WTC11 (cell line): Measurements from ENCODE around the gene CCDC190. TPM values are rescaled to one million over a fixed set of nuclear protein-coding genes. Genes with fewer than 3 reads are reported as not detected.
A peak's percentile ranks its signal among the peaks of the same experiment; 100 is the strongest.

Experiments
- ATAC-seq: fragments of 200-7000 bp; cut with Tn5 transposase; 2 replicates; pipeline ENCODE4 v1.10.0; 2021; ENCODE audit warnings: mild to moderate bottlenecking, moderate library complexity
- CTCF ChIA-PET: fragments of 300-600 bp; sonication (Branson Sonifier 250); formaldehyde crosslinking; loops from one replicate; lab custom pipeline; 2021; ENCODE audit warnings: antibody characterized with exemption; lab: Charles Lee
- POLR2A ChIA-PET: fragments of 350-600 bp; sonication (Branson Sonifier 250); formaldehyde crosslinking; loops from one replicate; lab custom pipeline; 2021; ENCODE audit warnings: antibody characterized with exemption; lab: Charles Lee
- DNase-seq: peaks from one replicate; pipeline ENCODE4 v3.0.0; 2021; ENCODE audit warnings: low spot score
- H3K27ac Mint-ChIP-seq: 2 replicates; pipeline ENCODE4 v1.8.0; 2021; ENCODE audit warnings: mixed read lengths
- H3K27me3 Mint-ChIP-seq: 2 replicates; pipeline ENCODE4 v1.8.0; 2021; ENCODE audit warnings: low read depth, mild to moderate bottlenecking, moderate library complexity, mixed read lengths
- H3K36me3 Mint-ChIP-seq: 2 replicates; pipeline ENCODE4 v1.8.0; 2021; ENCODE audit warnings: mixed read lengths
- H3K4me1 Mint-ChIP-seq: 2 replicates; pipeline ENCODE4 v1.8.0; 2022; ENCODE audit warnings: mixed read lengths
- H3K4me3 Mint-ChIP-seq: 2 replicates; pipeline ENCODE4 v1.8.0; 2021; ENCODE audit warnings: mild to moderate bottlenecking, moderate library complexity, mixed read lengths
- H3K9me3 Mint-ChIP-seq: 2 replicates; pipeline ENCODE4 v1.8.0; 2021; ENCODE audit warnings: mixed read lengths
- FOXK1 ChIP-seq: sonication (generic); formaldehyde crosslinking; IDR thresholded peaks from 2 replicates; pipeline ENCODE4 v1.8.0; 2022; ENCODE audit warnings: mild to moderate bottlenecking, moderate library complexity, missing genetic modification reagents
- FOXP1 ChIP-seq: sonication (generic); formaldehyde crosslinking; IDR thresholded peaks from 2 replicates; pipeline ENCODE4 v1.8.0; 2022; ENCODE audit warnings: missing genetic modification reagents, mild to moderate bottlenecking, moderate library complexity, borderline replicate concordance
- GTF2I ChIP-seq: fragments of 250-450 bp; sonication (Bioruptor Pico); conservative IDR thresholded peaks from 2 replicates; pipeline ENCODE4 v1.4.0; 2021; ENCODE audit warnings: mild to moderate bottlenecking
- JAZF1 ChIP-seq: fragments of 250-450 bp; sonication (Bioruptor Pico); IDR thresholded peaks from 2 replicates; pipeline ENCODE4 v1.9.0; 2021; ENCODE audit warnings: moderate library complexity, mild to moderate bottlenecking, inconsistent platforms
- RORB ChIP-seq: fragments of 250-450 bp; sonication (Bioruptor Pico); IDR thresholded peaks from 2 replicates; pipeline ENCODE4 v1.9.0; 2021; ENCODE audit warnings: mild to moderate bottlenecking
- ZBTB21 ChIP-seq: sonication (generic); formaldehyde crosslinking; IDR thresholded peaks from 2 replicates; pipeline ENCODE4 v1.8.1; 2023; ENCODE audit warnings: mild to moderate bottlenecking, missing genetic modification reagents, borderline replicate concordance
- ZNF396 ChIP-seq: fragments of 250-450 bp; sonication (Bioruptor Pico); IDR thresholded peaks from 2 replicates; pipeline ENCODE4 v1.8.0; 2021; ENCODE audit warnings: mild to moderate bottlenecking, moderate library complexity, borderline replicate concordance
- ZNF423 ChIP-seq: fragments of 250-450 bp; sonication (Bioruptor Pico); IDR thresholded peaks from 2 replicates; pipeline ENCODE4 v2.1.2; 2022; ENCODE audit warnings: mild to moderate bottlenecking, moderate library complexity
- ZNF671 ChIP-seq: fragments of 250-450 bp; sonication (Bioruptor Pico); IDR thresholded peaks from 2 replicates; pipeline ENCODE4 v1.8.0; 2021; ENCODE audit warnings: mild to moderate bottlenecking
- total RNA-seq: library from RNA; stranded (reverse); gene quantifications from 3 replicates; pipeline ENCODE4 v1.2.3, GENCODE V29; 2021
- TF ChIP-seq, protein P1 (sequence below): fragments of 250-450 bp; sonication (Bioruptor Pico); IDR thresholded peaks from 2 replicates; pipeline ENCODE4 v1.9.0; 2021; ENCODE audit warnings: moderate library complexity, mild to moderate bottlenecking, inconsistent platforms, borderline replicate concordance
- TF ChIP-seq, protein P2 (sequence below): fragments of 250-450 bp; sonication (Bioruptor Pico); IDR thresholded peaks from 2 replicates; pipeline ENCODE4 v1.8.0; 2021; ENCODE audit warnings: mild to moderate bottlenecking
- TF ChIP-seq, protein P3 (sequence below): sonication (generic); formaldehyde crosslinking; IDR thresholded peaks from 2 replicates; pipeline ENCODE4 v1.8.0; 2022; ENCODE audit warnings: mild to moderate bottlenecking, missing genetic modification reagents
- TF ChIP-seq, protein P4 (sequence below): sonication (generic); formaldehyde crosslinking; IDR thresholded peaks from 2 replicates; pipeline ENCODE4 v1.8.0; 2022; ENCODE audit warnings: mild to moderate bottlenecking, missing genetic modification reagents
- TF ChIP-seq, protein P5 (sequence below): sonication (generic); formaldehyde crosslinking; IDR thresholded peaks from 2 replicates; pipeline ENCODE4 v1.8.0; 2023; ENCODE audit warnings: missing genetic modification reagents, mild to moderate bottlenecking, borderline replicate concordance
- TF ChIP-seq, protein P6 (sequence below): sonication (generic); formaldehyde crosslinking; IDR thresholded peaks from 2 replicates; pipeline ENCODE4 v1.8.0; 2023; ENCODE audit warnings: mild to moderate bottlenecking, missing genetic modification reagents

The CCDC190 gene
- total RNA-seq, 1 experiment from 2014 or later = not detected

DNA sequence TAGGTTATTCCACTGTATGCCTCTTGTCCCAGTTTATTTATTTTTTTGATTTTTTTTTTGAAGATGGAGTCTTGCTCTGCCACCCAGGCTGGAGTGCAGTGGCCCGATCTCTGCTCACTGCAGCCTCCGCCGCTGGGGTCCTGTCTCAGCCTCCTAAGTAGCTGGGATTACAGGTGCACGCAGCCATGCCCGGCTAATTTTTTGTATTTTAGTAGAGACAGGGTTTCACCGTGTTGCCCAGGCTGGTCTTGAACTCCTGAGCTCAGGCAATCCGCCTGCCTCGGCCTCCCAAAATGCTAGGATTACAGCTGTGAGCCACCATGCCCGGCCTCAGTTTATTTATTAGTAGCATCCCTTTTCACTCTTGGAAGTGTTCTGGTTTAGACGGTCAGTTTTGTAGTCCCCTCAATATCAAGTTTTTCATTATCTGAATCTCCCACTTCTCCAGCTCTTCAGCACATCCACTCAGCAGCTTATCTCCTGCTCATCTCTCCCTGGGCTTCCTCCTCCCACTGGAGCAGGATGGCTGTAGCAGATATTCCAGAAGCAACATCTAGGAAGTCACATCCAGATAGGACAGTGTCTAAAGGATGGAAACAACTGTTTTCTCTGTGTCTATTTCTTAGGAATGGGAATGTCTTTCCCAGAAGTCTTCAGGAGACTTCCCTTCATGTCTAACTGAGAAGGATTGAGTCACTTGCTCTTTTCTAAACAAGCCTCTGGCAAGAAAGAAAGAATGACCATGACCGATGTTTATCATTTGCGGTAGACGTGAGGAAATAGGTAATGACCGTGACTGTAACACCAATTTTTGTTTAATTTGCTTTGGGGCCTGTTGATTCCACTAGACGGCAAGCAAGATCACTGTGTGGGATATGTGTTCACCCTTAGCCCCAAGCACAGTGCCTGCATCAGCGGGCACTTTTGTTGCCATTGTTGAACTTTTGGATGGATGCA is 14.4 kb downstream of the CCDC190 start:
- ChIA-PET CTCF (interaction anchor here (1.0 to 2.0 kb wide), 3 partner anchors 24 to 223 kb away, joined by 4 to 6 read pairs (median 4); partner anchors contain the start of gene RGS4), POLR2A (no interaction called here)
- Mint-ChIP-seq H3K4me3 (no peak overlapping the region), H3K4me1 (no peaks in the 10 kb centered on the region), H3K27ac (no peak overlapping the region), H3K27me3 (no peaks in the 10 kb centered on the region; the same call in 1 of the 2 replicates), H3K36me3 (no peaks in the 10 kb centered on the region), H3K9me3 (peaks cover 12% of the 10 kb centered on the region)
- no peak for ATAC-seq
- DNase-seq = no peak
- TF ChIP-seq ZNF423 (CRISPR knock-in tag) (no peak), GTF2I (CRISPR knock-in tag) (no peak), ZNF671 (CRISPR knock-in tag) (no peak), ZBTB21 (CRISPR knock-in tag) (no peak)
- TF ChIP-seq, protein P1, sequence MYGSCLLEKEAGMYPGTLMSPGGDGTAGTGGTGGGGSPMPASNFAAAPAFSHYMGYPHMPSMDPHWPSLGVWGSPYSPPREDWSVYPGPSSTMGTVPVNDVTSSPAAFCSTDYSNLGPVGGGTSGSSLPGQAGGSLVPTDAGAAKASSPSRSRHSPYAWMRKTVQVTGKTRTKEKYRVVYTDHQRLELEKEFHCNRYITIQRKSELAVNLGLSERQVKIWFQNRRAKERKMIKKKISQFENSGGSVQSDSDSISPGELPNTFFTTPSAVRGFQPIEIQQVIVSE (CRISPR knock-in tag) = no peak
- TF ChIP-seq, protein P2, sequence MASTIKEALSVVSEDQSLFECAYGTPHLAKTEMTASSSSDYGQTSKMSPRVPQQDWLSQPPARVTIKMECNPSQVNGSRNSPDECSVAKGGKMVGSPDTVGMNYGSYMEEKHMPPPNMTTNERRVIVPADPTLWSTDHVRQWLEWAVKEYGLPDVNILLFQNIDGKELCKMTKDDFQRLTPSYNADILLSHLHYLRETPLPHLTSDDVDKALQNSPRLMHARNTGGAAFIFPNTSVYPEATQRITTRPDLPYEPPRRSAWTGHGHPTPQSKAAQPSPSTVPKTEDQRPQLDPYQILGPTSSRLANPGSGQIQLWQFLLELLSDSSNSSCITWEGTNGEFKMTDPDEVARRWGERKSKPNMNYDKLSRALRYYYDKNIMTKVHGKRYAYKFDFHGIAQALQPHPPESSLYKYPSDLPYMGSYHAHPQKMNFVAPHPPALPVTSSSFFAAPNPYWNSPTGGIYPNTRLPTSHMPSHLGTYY = no peak
- TF ChIP-seq, protein P3, sequence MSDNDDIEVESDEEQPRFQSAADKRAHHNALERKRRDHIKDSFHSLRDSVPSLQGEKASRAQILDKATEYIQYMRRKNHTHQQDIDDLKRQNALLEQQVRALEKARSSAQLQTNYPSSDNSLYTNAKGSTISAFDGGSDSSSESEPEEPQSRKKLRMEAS (CRISPR knock-in tag) = no peak

DNA sequence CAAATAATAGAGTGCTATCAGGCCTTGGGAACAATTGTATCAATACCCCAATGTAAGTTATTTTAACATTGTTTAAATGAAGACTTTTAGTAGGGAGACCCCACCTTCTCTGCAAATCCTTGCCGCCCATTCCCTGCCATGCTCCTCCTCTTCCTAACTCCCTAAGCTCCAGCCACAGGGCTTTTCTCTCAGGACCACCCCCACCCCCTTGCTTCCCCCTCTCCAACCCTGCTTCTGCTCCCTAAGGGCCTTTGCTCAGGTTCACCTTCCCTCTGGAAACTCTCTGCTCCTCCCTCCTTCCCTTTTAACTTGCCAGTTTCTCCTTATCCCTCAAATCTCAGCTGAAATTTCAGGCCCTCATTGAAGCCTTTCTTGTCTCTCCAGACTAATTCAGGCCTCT is 16.8 kb downstream of the CCDC190 start:
- CTCF ChIA-PET = interaction anchor here (0.5 kb wide), 1 partner anchor 238 kb away, joined by 3 read pairs; no protein-coding TSS in a partner anchor
- DNase-seq (no peak), ATAC-seq (peak; percentile 57)
- Mint-ChIP-seq H3K4me1 (no peaks in the 10 kb centered on the region), H3K9me3 (peaks cover 9% of the 10 kb centered on the region)
- TF ChIP-seq, protein P4, sequence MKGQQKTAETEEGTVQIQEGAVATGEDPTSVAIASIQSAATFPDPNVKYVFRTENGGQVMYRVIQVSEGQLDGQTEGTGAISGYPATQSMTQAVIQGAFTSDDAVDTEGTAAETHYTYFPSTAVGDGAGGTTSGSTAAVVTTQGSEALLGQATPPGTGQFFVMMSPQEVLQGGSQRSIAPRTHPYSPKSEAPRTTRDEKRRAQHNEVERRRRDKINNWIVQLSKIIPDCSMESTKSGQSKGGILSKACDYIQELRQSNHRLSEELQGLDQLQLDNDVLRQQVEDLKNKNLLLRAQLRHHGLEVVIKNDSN = no peak
- no peak for TF ChIP-seq FOXP1 (CRISPR knock-in tag)
- TF ChIP-seq, protein P5, sequence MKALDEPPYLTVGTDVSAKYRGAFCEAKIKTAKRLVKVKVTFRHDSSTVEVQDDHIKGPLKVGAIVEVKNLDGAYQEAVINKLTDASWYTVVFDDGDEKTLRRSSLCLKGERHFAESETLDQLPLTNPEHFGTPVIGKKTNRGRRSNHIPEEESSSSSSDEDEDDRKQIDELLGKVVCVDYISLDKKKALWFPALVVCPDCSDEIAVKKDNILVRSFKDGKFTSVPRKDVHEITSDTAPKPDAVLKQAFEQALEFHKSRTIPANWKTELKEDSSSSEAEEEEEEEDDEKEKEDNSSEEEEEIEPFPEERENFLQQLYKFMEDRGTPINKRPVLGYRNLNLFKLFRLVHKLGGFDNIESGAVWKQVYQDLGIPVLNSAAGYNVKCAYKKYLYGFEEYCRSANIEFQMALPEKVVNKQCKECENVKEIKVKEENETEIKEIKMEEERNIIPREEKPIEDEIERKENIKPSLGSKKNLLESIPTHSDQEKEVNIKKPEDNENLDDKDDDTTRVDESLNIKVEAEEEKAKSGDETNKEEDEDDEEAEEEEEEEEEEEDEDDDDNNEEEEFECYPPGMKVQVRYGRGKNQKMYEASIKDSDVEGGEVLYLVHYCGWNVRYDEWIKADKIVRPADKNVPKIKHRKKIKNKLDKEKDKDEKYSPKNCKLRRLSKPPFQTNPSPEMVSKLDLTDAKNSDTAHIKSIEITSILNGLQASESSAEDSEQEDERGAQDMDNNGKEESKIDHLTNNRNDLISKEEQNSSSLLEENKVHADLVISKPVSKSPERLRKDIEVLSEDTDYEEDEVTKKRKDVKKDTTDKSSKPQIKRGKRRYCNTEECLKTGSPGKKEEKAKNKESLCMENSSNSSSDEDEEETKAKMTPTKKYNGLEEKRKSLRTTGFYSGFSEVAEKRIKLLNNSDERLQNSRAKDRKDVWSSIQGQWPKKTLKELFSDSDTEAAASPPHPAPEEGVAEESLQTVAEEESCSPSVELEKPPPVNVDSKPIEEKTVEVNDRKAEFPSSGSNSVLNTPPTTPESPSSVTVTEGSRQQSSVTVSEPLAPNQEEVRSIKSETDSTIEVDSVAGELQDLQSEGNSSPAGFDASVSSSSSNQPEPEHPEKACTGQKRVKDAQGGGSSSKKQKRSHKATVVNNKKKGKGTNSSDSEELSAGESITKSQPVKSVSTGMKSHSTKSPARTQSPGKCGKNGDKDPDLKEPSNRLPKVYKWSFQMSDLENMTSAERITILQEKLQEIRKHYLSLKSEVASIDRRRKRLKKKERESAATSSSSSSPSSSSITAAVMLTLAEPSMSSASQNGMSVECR (CRISPR knock-in tag) = no peak
- TF ChIP-seq, protein P3 (CRISPR knock-in tag) = no peak
- TF ChIP-seq, protein P6, sequence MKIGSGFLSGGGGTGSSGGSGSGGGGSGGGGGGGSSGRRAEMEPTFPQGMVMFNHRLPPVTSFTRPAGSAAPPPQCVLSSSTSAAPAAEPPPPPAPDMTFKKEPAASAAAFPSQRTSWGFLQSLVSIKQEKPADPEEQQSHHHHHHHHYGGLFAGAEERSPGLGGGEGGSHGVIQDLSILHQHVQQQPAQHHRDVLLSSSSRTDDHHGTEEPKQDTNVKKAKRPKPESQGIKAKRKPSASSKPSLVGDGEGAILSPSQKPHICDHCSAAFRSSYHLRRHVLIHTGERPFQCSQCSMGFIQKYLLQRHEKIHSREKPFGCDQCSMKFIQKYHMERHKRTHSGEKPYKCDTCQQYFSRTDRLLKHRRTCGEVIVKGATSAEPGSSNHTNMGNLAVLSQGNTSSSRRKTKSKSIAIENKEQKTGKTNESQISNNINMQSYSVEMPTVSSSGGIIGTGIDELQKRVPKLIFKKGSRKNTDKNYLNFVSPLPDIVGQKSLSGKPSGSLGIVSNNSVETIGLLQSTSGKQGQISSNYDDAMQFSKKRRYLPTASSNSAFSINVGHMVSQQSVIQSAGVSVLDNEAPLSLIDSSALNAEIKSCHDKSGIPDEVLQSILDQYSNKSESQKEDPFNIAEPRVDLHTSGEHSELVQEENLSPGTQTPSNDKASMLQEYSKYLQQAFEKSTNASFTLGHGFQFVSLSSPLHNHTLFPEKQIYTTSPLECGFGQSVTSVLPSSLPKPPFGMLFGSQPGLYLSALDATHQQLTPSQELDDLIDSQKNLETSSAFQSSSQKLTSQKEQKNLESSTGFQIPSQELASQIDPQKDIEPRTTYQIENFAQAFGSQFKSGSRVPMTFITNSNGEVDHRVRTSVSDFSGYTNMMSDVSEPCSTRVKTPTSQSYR (CRISPR knock-in tag) = no peak
- TF ChIP-seq JAZF1 (CRISPR knock-in tag) = no peak
- TF ChIP-seq ZNF396 (CRISPR knock-in tag) = no peak
- TF ChIP-seq FOXK1 (CRISPR knock-in tag) = no peak
- no peak for TF ChIP-seq RORB (CRISPR knock-in tag)
- TF ChIP-seq, all 79 proteins: peak for 0
- Mint-ChIP-seq H3K36me3 (peaks cover 3% of the 10 kb centered on the region), H3K27ac (no peak overlapping the region), H3K27me3 (no peaks in the 10 kb centered on the region; the same call in 1 of the 2 replicates), H3K4me3 (no peak overlapping the region)
- POLR2A ChIA-PET = no interaction called here
